IPS DF 19.7 (cell line): ENCODE data around the gene XPNPEP2.

ENCODE experiments used
- DNase-seq: peaks from one replicate; pipeline ENCODE4 v3.0.0-alpha.2; 2013; ENCODE audit warnings: low read depth, low spot score

XPNPEP2 gene

DNA sequence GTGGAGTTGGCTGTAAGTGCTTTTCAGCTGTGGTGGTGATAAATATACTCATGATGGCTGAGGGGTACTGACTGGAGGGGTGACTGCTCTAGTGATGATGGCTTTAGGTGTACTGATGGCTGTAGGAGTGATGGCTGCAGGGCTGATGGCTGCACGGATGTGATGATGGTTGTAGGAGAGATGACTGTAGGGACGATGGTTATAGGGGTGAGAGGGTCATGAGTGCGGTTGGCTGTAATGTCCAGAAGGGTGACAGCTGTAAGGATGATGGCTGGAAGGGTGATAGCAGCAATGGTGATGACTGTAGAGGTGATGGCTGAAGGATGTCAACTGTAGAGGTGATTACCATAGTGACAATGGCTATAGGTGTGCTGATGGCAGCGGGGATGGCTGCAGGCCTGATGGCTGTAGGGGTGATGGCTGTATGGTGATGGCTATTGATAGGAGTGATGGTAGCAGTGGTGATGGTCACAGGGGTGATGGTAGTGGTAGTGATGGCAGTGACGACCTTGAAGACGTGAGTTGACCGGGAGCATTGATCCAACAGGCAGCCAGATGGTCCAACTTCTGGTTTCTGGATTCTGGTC lies 40.4 kb downstream of the XPNPEP2 start:
- DNase-seq = no peak

DNA sequence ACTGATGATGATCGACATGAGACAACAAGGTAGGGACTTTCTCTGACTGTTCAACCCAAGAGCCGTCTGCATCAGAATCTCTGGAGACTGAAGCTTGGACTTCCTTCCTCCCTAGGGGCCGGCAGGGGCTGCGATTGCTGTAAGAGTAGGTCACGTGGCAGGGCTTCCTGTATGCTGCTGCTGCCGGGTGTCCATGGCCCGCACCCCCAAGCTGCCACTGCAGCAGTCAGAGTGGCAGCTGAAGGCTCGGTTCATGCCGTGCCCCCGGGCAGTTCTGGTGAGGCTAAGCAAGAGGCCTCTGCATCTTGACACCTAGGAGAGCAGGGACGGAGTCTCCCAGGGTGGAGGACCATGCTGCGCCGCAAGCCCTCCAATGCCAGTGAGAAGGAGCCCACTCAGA lies 41.0 kb downstream of the XPNPEP2 start, which contains the start of gene SASH3:
TSS of gene SASH3 (plus strand) at position 203 of the 400 bp plus-strand sequence. CDS start at position 352, 149 bp downstream.
- DNase-seq = no peak

DNA sequence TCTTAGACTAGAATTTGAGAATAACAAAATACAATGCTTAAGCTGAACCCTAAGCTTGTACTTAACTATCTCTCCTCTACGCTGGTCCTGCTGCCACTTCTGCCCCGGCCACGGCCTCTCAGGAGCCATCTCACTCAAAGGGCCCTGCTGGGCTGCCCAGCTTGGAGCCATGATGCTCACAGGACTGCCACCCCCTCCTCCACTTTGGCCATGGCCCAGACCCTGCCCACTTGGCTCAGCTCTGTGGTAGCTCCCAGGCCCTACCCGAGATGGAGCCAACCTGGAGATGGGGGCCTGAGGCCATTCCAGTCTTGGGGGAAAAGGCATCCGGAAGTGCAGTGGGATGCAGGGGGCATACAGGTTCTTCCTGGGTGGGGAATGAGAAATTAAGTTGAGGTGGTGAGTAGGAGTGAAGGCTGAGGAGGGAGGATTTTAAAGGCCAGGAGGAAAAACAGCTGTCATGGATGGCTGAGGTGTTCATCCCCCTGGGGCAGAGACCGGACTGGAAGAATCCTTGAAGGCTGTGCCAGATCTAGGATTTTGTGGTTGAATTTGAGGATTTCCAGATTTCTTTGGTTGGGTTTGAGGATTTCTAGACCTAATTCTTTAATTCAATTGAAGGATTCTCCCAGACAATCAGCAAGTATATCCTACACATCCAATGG lies 41.8 kb downstream of the XPNPEP2 start:
- DNase-seq = no peak

DNA sequence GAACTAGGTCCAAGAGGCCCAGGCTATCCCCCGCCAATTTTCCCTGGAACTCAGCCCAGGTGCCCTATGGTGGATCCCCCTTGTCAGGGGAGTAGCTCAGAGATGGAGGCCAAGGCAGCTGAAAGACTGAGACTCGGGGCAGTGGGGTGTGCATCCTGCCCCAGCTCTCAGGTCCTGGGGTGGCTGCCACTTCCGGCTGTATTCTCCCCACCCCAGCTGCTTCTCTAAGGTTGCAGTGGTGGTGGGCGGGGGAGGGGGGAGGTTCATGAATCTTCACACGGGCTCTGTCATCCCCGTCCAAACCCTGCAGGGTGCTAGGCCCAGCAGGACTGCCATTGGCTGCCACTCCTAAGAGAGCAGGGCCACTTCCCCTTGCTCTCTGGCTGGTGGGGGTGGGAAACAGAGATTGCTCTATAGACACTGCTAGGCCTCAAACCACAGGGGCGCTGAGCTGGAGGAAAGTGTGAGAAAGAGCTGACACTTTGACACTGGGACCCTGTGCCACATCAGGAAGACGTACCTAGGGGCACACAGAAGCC lies 42.4 kb downstream of the XPNPEP2 start:
- no peak for DNase-seq

DNA sequence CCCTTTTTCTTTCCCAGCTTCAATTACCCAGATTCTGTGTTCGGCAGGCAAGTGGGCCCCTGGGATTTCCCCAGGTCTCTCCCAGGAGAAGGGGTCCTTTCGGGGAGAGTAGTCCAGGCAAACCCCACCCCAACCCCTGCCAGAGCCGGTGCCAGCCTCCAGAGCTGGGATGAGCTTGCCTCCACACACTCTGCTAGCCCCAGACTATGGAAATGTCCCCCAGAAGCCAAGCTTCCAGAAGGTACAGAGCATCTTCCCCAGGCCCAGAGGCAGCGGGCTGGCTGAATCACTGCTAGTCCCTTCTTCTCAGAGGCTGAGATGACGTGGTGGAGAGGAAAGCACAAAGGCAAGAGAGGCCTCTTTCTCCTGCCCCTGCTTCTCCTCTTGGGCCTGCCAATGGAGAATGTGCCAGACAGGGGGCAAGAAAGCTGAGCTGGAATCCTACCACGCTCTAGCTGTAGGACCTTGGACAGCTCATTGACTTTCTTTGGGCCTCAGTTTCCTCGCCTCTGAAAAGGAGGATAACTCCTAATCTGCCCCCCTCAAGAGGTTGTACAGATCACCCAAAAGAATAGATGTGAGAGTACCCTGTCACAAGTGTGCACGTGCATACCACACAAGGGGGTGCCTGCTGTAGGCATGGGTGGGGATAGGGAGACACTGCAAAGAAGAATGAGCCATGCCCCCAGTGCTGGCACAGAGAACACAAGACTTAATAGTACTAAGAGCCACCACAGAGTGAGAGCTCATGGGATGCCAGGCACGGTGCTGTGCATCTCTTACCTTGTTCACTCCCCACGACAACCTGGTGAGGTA lies 43.1 kb downstream of the XPNPEP2 start:
- no peak for DNase-seq

DNA sequence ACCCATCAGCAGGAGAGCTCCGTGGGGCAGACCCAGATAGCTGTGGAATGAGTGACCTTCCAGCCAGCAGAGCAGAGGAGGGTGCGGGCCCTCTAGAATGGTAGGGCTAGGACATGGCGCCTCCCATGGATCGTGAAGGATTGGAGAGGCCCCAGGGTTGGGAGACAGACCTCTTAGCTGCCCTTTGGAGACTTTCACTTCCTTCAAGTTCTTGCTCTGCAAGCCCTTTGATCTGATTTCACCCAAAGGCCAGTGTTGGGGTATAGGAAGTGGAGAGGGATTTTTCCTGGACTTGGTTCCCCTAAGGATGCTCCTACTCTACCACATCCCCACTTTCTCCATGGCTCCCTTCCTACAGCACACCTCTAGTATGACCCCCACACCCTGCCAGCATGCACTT lies 43.9 kb downstream of the XPNPEP2 start:
- DNase-seq = no peak

DNA sequence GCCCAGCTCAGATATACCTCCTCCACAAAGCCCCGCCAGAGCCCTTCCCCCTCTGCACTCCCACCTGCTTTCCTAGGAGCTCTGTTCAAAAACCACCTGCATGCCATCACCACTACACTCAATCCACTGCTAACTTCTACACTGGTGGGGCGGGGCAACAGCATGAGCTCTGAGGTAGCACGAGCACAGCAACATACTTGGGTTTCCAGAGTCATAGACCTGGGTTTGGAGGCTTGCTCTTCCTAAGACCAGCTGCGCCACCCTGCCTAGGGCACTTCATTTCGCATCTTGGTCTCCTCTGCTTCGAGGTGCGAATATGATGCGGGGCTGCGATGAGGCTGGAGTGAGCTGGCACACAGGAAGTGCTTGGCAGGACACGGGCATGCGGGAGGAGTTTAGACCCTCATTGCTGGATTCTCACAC lies 44.5 kb downstream of the XPNPEP2 start:
- no peak for DNase-seq

DNA sequence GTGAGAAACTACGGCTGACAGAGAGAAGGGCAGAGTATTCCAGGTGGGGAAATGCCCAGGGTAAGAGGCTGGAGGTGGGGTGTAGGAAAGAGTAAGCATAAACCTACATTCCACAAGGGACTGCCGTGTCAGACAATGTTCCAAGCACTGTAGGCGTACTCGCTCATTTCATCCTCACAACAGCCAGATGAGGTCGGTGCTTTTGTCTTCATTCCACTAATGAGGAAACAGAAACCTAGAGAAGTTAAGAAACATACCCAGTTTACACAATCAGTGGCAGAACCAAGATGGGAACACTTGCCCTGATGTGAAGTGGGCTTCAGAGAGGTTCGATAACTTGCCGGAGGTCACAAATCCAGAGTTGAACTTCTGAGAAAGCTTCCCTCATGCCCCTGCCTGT lies 45.6 kb downstream of the XPNPEP2 start:
- no peak for DNase-seq

DNA sequence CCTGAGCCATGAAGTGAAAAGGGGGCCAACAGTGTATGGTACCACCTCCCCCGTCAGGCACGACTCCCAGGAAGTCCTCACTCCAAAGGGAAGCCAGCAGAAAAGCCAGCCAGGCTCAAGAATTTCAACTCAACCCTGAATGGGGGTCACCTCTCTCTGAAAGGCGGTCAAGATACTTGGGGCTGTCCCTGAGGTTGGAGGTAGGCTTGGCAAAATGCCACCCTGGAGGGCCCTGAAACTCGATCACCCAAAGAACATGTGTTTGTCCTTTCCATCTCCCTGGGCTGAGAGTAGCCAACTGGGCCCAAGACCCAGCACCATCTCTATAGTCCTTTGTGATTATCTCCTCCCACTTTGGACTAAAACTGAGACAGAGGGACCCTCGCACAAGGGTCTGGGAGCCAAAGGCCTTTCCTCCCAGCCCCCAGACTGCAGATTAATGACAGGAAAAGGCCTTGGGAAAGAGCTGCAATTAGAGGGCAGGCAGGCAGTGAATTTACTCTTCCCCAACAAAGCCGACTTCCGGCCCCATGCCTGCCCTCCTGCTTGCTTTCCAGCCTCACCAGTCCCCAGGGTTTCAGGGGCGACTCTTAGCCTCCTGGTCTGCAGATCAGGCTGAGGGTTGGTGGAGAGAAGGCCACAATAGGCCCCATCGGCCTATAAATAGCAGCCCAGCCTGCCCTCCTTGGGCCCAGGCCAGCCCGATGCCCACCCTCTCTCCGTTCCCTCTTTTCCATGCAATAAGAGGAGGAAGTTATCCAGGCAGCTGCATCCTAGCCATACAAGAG lies 46.6 kb downstream of the XPNPEP2 start:
- DNase-seq = no peak

DNA sequence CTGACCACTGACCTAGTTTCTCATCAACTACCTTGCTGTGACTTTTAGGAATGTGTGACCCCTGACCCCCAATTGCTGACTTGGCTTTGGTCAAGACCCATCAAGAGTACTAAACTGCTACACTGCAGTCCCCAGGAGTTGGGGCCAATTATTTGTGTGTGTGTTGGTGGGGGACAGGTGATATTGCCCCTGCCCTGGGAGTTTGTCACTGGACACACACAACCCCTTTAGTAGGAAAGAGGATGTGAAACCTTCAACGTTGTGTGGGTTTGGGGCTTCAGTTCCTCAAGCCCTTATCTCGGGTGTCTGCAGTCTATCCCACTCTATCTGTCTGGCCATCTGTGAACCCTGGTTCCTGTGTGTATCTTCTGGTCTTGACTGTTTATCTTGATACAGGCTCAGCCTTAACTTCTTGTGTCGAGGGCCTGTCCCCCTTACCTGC lies 47.5 kb downstream of the XPNPEP2 start:
- no peak for DNase-seq

DNA sequence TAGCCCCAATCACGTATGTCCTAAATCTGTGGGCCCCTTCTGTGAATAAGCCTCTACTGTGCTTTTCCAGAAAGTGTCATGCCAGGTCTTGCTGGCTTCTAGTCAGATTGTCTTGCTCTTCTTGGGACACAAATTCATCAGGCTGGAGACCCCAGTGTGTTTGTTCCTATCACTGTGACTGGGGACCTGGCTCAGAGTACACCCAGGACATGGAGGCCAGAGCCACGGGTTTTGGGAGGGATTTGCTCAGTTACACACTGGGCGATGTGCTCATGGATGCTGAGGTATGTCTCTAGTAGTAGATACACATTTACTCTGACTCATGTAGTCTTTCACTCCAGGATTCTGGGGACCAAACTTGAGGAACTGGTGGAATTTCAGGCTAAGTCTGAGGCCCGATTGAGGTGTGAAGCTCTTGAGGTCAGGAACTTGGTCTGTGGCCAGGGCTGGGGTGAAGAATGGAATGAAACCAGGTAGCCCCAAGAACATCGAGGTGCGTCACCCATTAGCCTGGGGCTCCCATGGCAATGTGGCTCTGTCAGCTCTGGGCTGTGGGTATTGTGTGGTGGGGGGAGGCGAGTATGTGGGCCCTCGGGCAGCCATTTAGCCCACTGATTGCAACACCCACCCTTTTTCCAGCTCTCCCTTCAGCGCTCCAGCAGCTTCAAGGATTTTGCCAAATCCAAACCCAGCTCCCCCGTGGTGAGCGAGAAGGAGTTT lies 48.7 kb downstream of the XPNPEP2 start:
- no peak for DNase-seq

DNA sequence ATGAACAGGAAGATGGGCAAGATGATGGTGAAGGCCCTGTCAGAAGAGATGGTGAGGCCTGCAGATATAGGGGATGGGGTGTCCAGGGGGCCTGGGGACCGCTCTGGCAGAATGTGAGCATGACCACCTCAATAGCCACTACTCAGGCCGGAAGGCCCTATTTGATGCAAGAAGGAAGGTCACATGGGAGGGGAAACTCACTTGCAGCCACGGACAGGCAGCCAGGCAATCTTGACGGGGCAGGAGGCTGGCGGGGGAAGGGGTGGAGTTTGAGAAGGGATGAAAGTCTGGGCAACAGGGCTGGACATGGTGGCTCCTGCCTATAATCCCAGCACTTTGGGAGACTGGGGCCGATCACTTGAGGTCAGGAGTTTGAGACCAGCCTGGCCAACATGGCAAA lies 49.7 kb downstream of the XPNPEP2 start:
- no peak for DNase-seq

DNA sequence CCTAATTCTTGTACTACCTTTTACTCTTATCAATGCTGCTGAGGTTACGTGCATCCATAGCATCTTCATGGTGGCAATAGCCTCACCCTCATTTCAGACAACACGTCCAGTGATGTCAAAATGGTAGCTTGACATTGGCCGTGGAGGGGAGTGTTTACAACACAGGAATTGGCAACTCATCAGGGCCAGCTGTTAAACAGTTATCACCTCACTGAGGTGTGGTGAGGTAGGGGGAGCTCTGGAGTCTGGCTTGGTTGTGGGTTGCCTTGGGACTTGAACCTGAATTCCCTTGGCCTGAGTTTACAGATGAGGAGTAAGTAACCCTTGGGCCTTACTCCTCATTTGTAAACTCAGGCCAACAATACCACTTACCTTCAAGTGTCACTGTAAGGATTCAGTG lies 51.4 kb downstream of the XPNPEP2 start:
- DNase-seq = no peak

DNA sequence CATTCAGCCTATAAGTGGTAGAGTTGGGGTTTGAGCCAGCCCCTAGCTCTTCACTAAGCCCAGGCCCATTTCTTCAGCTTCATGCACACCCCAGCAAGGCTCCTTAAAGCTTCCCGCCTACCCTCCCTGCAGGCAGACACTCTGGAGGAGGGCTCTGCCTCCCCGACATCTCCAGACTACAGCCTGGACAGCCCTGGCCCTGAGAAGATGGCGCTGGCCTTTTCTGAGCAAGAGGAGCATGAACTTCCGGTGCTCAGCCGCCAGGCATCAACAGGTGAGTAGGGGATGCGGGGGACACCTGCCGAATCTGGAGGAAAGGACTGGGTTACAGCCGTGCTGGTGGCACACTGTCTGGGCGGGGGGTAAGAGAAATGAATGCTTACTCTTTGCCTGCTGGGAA lies 52.0 kb downstream of the XPNPEP2 start:
- DNase-seq = no peak

DNA sequence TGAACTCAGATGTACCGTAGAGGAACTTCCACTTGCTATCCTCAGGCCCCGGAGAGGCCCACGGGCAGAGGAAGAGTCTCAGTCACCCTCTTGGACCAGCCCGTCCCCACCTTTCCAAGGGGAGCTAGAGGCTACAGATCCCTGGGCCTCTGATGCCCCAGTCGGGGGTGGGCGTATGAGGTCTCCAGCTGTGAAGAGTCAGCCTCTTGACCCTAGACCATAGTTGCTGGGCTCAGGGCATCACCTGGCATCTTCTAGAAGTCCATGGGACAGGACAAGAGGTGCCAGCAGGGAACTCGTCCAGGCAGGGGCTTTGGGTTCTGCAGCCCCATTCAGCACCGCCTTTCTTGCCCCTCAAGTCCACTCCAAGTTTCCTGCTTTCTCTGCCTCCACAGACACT lies 52.6 kb downstream of the XPNPEP2 start:
- DNase-seq = no peak

DNA sequence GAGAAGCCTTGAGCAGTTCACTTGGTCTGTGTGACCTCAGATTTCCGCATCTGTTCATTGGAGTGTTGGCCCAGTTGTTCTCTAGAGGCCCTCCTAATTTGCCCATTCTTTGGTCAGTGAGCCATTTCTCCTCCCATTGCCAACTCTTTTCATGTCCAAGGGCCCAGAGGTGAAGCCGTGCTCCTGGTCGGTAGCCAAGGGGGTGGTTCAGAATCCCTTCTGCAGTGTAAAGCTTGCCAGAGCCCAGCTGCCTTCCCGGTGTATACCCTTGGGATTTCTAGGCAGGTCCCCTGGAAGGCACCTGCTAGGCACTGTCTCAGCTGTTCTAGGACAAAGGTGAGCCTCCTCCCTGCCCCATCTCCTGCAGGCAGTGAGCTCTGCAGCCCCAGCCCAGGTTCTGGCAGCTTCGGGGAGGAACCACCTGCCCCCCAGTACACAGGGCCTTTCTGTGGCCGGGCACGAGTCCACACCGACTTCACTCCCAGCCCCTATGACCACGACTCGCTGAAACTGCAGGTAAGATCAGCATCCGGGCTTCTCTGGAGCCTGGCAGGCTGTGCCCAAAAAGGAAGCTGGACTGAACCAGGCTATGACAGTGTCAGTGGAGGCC lies 53.3 kb downstream of the XPNPEP2 start:
- no peak for DNase-seq

DNA sequence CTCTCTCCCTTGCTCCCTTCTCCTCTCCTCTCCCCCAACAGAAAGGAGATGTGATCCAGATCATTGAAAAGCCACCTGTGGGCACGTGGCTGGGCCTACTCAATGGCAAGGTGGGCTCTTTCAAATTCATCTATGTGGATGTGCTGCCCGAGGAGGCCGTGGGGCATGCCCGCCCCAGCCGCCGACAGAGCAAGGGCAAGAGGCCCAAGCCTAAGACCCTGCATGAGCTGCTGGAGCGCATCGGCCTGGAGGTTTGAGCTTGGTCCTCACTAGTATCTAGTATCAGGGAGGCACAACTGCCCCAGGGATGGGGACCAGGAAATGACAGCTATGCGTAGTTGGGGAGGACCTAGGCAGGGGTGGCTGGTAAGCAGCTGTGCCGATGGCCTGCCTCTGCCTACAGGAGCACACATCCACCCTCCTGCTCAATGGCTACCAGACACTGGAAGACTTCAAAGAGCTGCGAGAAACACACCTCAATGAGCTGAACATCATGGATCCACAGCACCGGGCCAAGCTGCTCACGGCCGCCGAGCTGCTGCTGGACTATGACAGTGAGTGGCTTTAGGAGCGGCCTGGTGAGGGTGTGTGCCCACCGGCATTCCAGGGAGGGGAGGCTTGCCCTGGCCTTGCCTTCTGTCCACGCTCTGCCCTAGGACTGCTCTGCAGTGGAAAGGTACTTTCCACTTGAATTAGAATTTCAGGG lies 54.0 kb downstream of the XPNPEP2 start:
- no peak for DNase-seq

DNA sequence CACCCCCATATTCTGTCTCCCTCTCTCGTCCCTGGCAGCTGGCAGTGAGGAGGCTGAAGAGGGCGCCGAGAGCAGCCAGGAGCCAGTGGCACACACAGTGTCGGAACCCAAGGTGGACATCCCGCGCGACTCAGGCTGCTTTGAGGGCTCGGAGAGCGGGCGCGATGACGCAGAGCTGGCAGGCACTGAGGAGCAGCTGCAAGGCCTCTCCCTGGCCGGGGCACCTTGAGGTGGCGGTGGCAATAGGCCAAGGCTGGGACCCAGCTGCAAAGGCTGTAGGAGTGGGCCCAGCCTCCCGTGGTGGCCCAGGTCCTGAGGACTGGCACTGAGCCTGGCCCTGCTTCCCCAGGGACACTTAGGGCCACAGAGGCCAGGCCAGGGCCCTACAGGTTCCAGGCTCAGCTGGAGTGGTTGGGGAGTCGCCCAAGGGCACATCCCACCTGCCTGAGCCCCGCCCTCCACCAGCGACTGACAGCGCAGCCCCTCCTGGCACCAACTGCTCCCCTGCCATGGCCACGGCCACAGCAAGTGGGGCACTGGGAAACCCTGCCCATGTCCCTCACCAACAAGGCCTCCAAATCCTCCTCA lies 54.9 kb downstream of the XPNPEP2 start:
- DNase-seq = no peak

DNA sequence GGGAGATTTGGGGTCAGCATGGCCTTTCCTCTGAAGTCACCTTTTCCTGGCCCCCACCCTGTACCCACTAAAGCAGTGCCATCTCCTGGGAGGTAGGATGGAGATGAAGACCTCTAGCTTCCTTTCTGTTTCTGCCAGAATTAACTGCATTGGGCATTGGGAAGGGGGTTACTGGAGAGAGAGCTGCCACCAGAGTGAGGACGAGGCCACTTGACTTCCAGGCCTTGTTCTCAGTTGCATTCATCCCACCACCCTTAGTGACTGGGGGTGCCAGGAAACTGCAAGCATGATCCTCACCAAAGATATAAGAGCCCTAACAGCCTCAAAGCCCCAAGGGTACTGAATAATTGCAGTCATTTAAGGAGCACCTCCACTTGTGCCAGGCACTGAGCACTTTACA lies 56.8 kb downstream of the XPNPEP2 start:
- no peak for DNase-seq
